Smooth muscle cell (in vitro differentiated cells): Measurements from ENCODE around the gene ABCC12. TPM values are rescaled to one million over a fixed set of nuclear protein-coding genes. Genes with fewer than 3 reads are reported as not detected.

Experiments
- DNase-seq: peaks from one replicate; lab custom pipeline; 2025; ENCODE audit not compliant: unreplicated experiment; lab: John Stamatoyannopoulos, UW
- H2AFZ ChIP-seq: fragments of 200-600 bp; sonication (generic); 2 replicates; pipeline ENCODE4 v1.6.0; 2016; ENCODE audit warnings: antibody characterized with exemption, low read depth, mild to moderate bottlenecking
- H3F3A ChIP-seq: fragments of 200-600 bp; sonication (generic); 2 replicates; pipeline ENCODE4 v1.6.0; 2017; ENCODE audit warnings: antibody characterized with exemption, low read depth
- H3K27ac ChIP-seq: fragments of 200-600 bp; sonication (generic); 2 replicates; pipeline ENCODE4 v1.5.1; 2016; ENCODE audit warnings: low read depth, mild to moderate bottlenecking
- H3K27me3 ChIP-seq: fragments of 200-600 bp; sonication (generic); 2 replicates; pipeline ENCODE4 v1.6.1; 2016; ENCODE audit warnings: low read depth, mild to moderate bottlenecking
- H3K36me3 ChIP-seq: fragments of 200-600 bp; sonication (generic); 2 replicates; pipeline ENCODE4 v1.5.1; 2016; ENCODE audit warnings: low read depth
- H3K4me1 ChIP-seq: fragments of 200-600 bp; sonication (generic); 2 replicates; pipeline ENCODE4 v1.5.1; 2016; ENCODE audit warnings: low read depth
- H3K4me2 ChIP-seq: fragments of 200-600 bp; sonication (generic); 2 replicates; pipeline ENCODE4 v1.6.0; 2016; ENCODE audit warnings: mild to moderate bottlenecking
- H3K4me3 ChIP-seq: fragments of 200-600 bp; sonication (generic); 2 replicates; pipeline ENCODE4 v1.5.1; 2016; ENCODE audit warnings: mild to moderate bottlenecking
- H3K79me2 ChIP-seq: fragments of 200-600 bp; sonication (generic); 2 replicates; pipeline ENCODE4 v1.6.0; 2016; ENCODE audit warnings: low read depth, mild to moderate bottlenecking
- H3K9ac ChIP-seq: fragments of 200-600 bp; sonication (generic); 2 replicates; pipeline ENCODE4 v1.6.0; 2016; ENCODE audit warnings: low read depth
- H3K9me3 ChIP-seq: fragments of 200-600 bp; sonication (generic); replicated peaks from 2 replicates; pipeline ENCODE4 v1.5.1; 2016; ENCODE audit warnings: low read depth
- H4K20me1 ChIP-seq: fragments of 200-600 bp; sonication (generic); 2 replicates; pipeline ENCODE4 v1.6.0; 2016; ENCODE audit warnings: low read depth
- CTCF ChIP-seq: fragments of 200-600 bp; sonication (generic); IDR thresholded peaks from 2 replicates; pipeline ENCODE4 v1.5.1; 2017; ENCODE audit warnings: borderline replicate concordance, mild to moderate bottlenecking, antibody characterized with exemption; ENCODE audit not compliant: insufficient read depth, poor library complexity, severe bottlenecking
- WGBS: methylation state at CpG from one replicate; pipeline ENCODE4 v1.1.7; 2016; ENCODE audit warnings: low lambda C conversion rate; 5-methylcytosine and 5-hydroxymethylcytosine counted together
- polyA plus RNA-seq: library from polyadenylated mRNA; unstranded; fragments of >200 nt; fragmentation: Nextera tagmentation; extraction: Ambion mirVana; gene quantifications from 2 replicates; pipeline ENCODE4 v1.2.1, GENCODE V29; 2016
- total RNA-seq: library from RNA; depleted of rRNA; stranded (reverse); fragments of >200 nt; gene quantifications from 2 replicates; pipeline ENCODE4 v1.2.3, GENCODE V29; 2014

Gene ABCC12
- total and polyA plus RNA-seq, 2 experiments from 2014 or later = not detected

- WGBS = 83% methylated on average over 4 of the region's 4 CpGs
- Histone ChIP-seq H3F3A (no peaks in the 10 kb centered on the region), H3K4me2 (no peak overlapping the region), H3K79me2 (no peaks in the 10 kb centered on the region), H3K27me3 (no peaks in the 10 kb centered on the region), H3K36me3 (no peaks in the 10 kb centered on the region), H3K9me3 (no peaks in the 10 kb centered on the region), H3K27ac (no peak overlapping the region), H3K9ac (no peak overlapping the region), H2AFZ (no peak overlapping the region), H3K4me3 (no peak overlapping the region), H3K4me1 (no peaks in the 10 kb centered on the region), H4K20me1 (no peaks in the 10 kb centered on the region)
- DNase-seq = no peak
- TF ChIP-seq CTCF = no peak
These were observed 6.1 kb upstream of the ABCC12 start for GRCh38 chr16:48161906-48162305.

- H3K9me3 ChIP-seq = no peaks in the 10 kb centered on the region
- H3K27ac ChIP-seq = no peak overlapping the region
- no peaks in the 10 kb centered on the region for H4K20me1 ChIP-seq
- no peaks in the 10 kb centered on the region for H3K4me1 ChIP-seq
- no peak overlapping the region for H3K4me3 ChIP-seq
- no peaks in the 10 kb centered on the region for H3F3A ChIP-seq
- TF ChIP-seq CTCF = no peak
- no peak overlapping the region for H3K4me2 ChIP-seq
- H2AFZ ChIP-seq = no peak overlapping the region
- H3K79me2 ChIP-seq = no peaks in the 10 kb centered on the region
- H3K27me3 ChIP-seq = no peaks in the 10 kb centered on the region
- no peaks in the 10 kb centered on the region for H3K36me3 ChIP-seq
- 66% methylated on average over 6 of the region's 6 CpGs for WGBS
- DNase-seq = no peak
- no peak overlapping the region for H3K9ac ChIP-seq
These were observed 4.8 kb upstream of the ABCC12 start for GRCh38 chr16:48160575-48160974.

GRCh38 chr16:48158296-48158695 lies 2.5 kb upstream of the ABCC12 start:
- Histone ChIP-seq H3K27ac (no peak overlapping the region), H3K36me3 (no peaks in the 10 kb centered on the region), H3K9ac (no peak overlapping the region), H3K4me2 (no peak overlapping the region), H3K4me1 (no peaks in the 10 kb centered on the region), H3K27me3 (no peaks in the 10 kb centered on the region), H2AFZ (no peak overlapping the region), H3K9me3 (no peaks in the 10 kb centered on the region), H3K79me2 (no peaks in the 10 kb centered on the region), H4K20me1 (no peaks in the 10 kb centered on the region), H3K4me3 (no peak overlapping the region), H3F3A (no peaks in the 10 kb centered on the region)
- no peak for DNase-seq
- 38% methylated on average over 4 of the region's 4 CpGs for WGBS
- TF ChIP-seq CTCF = no peak

- TF ChIP-seq CTCF = no peak
- no peak overlapping the region for H2AFZ ChIP-seq
- WGBS = 85% methylated on average over 4 of the region's 4 CpGs
- no peaks in the 10 kb centered on the region for H3F3A ChIP-seq
- DNase-seq = no peak
- no peak overlapping the region for H3K27ac ChIP-seq
- H3K4me3 ChIP-seq = no peak overlapping the region
- no peaks in the 10 kb centered on the region for H3K79me2 ChIP-seq
- no peak overlapping the region for H3K4me2 ChIP-seq
- H4K20me1 ChIP-seq = no peaks in the 10 kb centered on the region
- H3K4me1 ChIP-seq = no peaks in the 10 kb centered on the region
- H3K36me3 ChIP-seq = no peaks in the 10 kb centered on the region
- H3K9me3 ChIP-seq = no peaks in the 10 kb centered on the region
- H3K9ac ChIP-seq = no peak overlapping the region
- no peaks in the 10 kb centered on the region for H3K27me3 ChIP-seq
These were observed 2.0 kb upstream of the ABCC12 start for GRCh38 chr16:48157794-48158193.
